ENCODE results near the gene PKLR.

Gene PKLR

GRCh38 chr1:155269381-155269780, 31.9 kb downstream of the PKLR start:
- H3K9ac ChIP-seq (ENCODE audit: low read length) = no peak overlapping the region
- H3K4me3 ChIP-seq (ENCODE audit: low read depth, low read length) = no peak overlapping the region
- no peaks in the 10 kb centered on the region for H3K9me3 ChIP-seq (ENCODE audit: control insufficient read depth, insufficient read depth, low read depth, low read length)
- H3K36me3 ChIP-seq (ENCODE audit: control insufficient read depth, insufficient read depth, low read length) = peaks cover 68% of the 10 kb centered on the region
- H3K4me1 ChIP-seq (ENCODE audit: control insufficient read depth, insufficient read depth, low read length) = peaks cover 8% of the 10 kb centered on the region
- no peaks in the 10 kb centered on the region for H3K27me3 ChIP-seq (ENCODE audit: control insufficient read depth, insufficient read depth, low read length)
- no peak overlapping the region for H3K27ac ChIP-seq (ENCODE audit: low read depth, low read length)

GRCh38 chr1:155268630-155269029, 32.6 kb downstream of the PKLR start:
- Histone ChIP-seq H3K27me3 (ENCODE audit: control insufficient read depth, insufficient read depth, low read length) (no peaks in the 10 kb centered on the region), H3K4me1 (ENCODE audit: control insufficient read depth, insufficient read depth, low read length) (peaks cover 6% of the 10 kb centered on the region), H3K4me3 (ENCODE audit: low read depth, low read length) (no peak overlapping the region), H3K9me3 (ENCODE audit: control insufficient read depth, insufficient read depth, low read depth, low read length) (no peaks in the 10 kb centered on the region), H3K9ac (ENCODE audit: low read length) (no peak overlapping the region), H3K27ac (ENCODE audit: low read depth, low read length) (no peak overlapping the region), H3K36me3 (ENCODE audit: control insufficient read depth, insufficient read depth, low read length) (peaks cover 76% of the 10 kb centered on the region)

DNA sequence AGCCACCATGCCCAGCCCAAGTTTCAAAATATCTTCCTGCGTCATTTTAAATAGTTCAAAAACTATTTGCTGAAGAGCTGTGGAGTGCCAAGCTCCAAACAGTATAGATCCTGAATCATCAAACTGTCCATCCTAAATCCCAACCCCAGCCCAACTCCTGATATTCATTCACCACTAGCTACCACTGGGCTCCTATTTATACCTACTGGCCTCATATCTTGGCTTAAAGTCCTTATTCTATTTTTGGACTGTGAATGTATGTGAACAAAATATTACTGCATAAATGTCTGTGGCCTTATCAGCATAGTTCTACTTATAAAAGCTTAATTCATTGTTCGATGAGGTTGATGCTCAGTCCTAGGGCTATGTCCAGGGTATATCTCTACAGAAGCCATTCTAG, 33.9 kb downstream of the PKLR start:
- Histone ChIP-seq H3K27me3 (ENCODE audit: control insufficient read depth, insufficient read depth, low read length) (no peaks in the 10 kb centered on the region), H3K9me3 (ENCODE audit: control insufficient read depth, insufficient read depth, low read depth, low read length) (no peaks in the 10 kb centered on the region), H3K27ac (ENCODE audit: low read depth, low read length) (no peak overlapping the region), H3K36me3 (ENCODE audit: control insufficient read depth, insufficient read depth, low read length) (peaks cover 86% of the 10 kb centered on the region), H3K4me1 (ENCODE audit: control insufficient read depth, insufficient read depth, low read length) (peaks cover 6% of the 10 kb centered on the region), H3K4me3 (ENCODE audit: low read depth, low read length) (no peak overlapping the region), H3K9ac (ENCODE audit: low read length) (no peak overlapping the region)

GRCh38 chr1:155266553-155266952, 34.7 kb downstream of the PKLR start:
- H3K27ac ChIP-seq (ENCODE audit: low read depth, low read length) = no peak overlapping the region
- peaks cover 83% of the 10 kb centered on the region for H3K36me3 ChIP-seq (ENCODE audit: control insufficient read depth, insufficient read depth, low read length)
- H3K9me3 ChIP-seq (ENCODE audit: control insufficient read depth, insufficient read depth, low read depth, low read length) = no peaks in the 10 kb centered on the region

DNA sequence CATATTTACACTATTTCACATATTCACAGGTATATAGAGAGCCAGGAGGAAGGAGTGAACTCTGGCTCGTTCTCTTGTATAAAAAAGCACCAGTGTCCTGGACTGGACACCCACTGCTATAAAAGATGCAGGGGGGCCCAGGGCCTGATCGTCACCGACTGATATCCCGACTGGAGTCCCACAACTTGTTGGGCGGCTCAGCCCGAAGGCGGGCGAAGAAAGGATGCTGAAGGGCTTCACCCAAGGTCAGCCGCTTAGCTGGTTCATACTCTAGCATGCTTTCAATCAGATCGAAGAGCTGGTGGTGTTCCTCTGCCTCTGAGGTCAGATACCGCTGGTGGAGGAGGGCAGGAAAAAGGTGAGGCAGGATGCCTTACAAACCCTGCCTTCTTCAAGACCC, 38.2 kb downstream of the PKLR start:
- Histone ChIP-seq H3K27ac (ENCODE audit: low read depth, low read length) (no peak overlapping the region), H3K4me1 (ENCODE audit: control insufficient read depth, insufficient read depth, low read length) (peaks cover 9% of the 10 kb centered on the region), H3K4me3 (ENCODE audit: low read depth, low read length) (no peak overlapping the region), H3K9ac (ENCODE audit: low read length) (no peak overlapping the region), H3K36me3 (ENCODE audit: control insufficient read depth, insufficient read depth, low read length) (peaks cover 65% of the 10 kb centered on the region), H3K27me3 (ENCODE audit: control insufficient read depth, insufficient read depth, low read length) (no peaks in the 10 kb centered on the region), H3K9me3 (ENCODE audit: control insufficient read depth, insufficient read depth, low read depth, low read length) (no peaks in the 10 kb centered on the region)

More at GRCh38 chr1:155266553-155266952, 34.7 kb downstream of the PKLR start:
- Histone ChIP-seq H3K9ac (ENCODE audit: low read length) (no peak overlapping the region), H3K27me3 (ENCODE audit: control insufficient read depth, insufficient read depth, low read length) (no peaks in the 10 kb centered on the region), H3K4me1 (ENCODE audit: control insufficient read depth, insufficient read depth, low read length) (0 out of 2 replicates have a peak, but pooled peaks cover 3% of the 10 kb centered on the region), H3K4me3 (ENCODE audit: low read depth, low read length) (no peak overlapping the region)

DNA sequence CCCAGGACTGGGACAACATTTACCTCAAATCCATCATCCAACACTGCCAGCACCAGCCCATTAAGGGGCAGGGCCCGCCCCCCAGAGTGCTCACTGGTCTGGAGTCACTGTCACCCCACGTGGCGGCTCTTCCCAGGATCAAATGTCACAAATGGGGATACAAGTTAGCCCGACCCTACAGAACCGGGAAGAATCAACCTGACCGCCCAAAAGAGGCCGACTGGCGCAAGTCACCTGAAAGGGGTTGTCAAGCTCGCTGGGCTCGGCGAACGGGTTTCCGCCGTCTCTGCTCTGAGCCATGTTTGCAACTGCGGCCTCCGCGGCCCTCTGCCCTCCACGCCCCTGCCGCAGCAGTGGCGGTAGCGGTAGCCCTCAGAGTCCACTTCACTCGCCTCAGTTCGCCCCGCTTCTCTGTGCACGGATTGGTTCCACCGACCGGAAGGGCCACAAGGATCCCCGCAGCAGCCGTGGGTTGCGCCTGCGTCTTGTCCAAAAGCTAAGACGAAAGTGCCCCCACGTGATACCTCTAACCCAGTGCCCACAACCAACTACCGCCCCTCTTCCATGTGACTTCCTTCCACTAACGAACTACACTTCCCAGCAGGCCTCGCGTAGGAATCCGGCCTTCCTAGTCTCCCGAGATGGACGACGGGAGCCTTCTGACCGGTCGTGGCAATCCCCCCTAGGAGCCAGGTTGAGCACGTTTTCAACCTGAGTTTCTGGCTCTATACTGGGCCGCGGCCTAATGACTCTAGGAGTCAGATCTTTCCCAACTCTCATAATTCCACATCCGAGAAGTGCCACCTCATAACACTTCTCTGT, 39.2 kb downstream of the PKLR start, which contains the start of gene SCAMP3:
Gene SCAMP3, minus strand, starts transcription at position 509 of the 822 bp plus-strand sequence. Its CDS starts 209 bp downstream, at position 300.
- Histone ChIP-seq H3K27me3 (ENCODE audit: control insufficient read depth, insufficient read depth, low read length) (no peaks in the 10 kb centered on the region), H3K9me3 (ENCODE audit: control insufficient read depth, insufficient read depth, low read depth, low read length) (no peaks in the 10 kb centered on the region), H3K27ac (ENCODE audit: low read depth, low read length) (peak within 1 kb of the TSS; percentile 8; the same call in 1 of the 2 replicates), H3K4me1 (ENCODE audit: control insufficient read depth, insufficient read depth, low read length) (peaks cover 9% of the 10 kb centered on the region), H3K9ac (ENCODE audit: low read length) (peak within 1 kb of the TSS; percentile 70), H3K4me3 (ENCODE audit: low read depth, low read length) (peak within 1 kb of the TSS; percentile 72), H3K36me3 (ENCODE audit: control insufficient read depth, insufficient read depth, low read length) (peaks cover 60% of the 10 kb centered on the region)

GRCh38 chr1:155261493-155261851, 39.8 kb downstream of the PKLR start:
- peaks cover 9% of the 10 kb centered on the region for H3K4me1 ChIP-seq (ENCODE audit: control insufficient read depth, insufficient read depth, low read length)
- H3K27ac ChIP-seq (ENCODE audit: low read depth, low read length) = peak overlapping the region; percentile 8; the same call in 1 of the 2 replicates
- no peaks in the 10 kb centered on the region for H3K27me3 ChIP-seq (ENCODE audit: control insufficient read depth, insufficient read depth, low read length)
- no peaks in the 10 kb centered on the region for H3K9me3 ChIP-seq (ENCODE audit: control insufficient read depth, insufficient read depth, low read depth, low read length)
- peak overlapping the region; percentile 72 for H3K4me3 ChIP-seq (ENCODE audit: low read depth, low read length)
- peak overlapping the region; percentile 70 for H3K9ac ChIP-seq (ENCODE audit: low read length)
- H3K36me3 ChIP-seq (ENCODE audit: control insufficient read depth, insufficient read depth, low read length) = peaks cover 60% of the 10 kb centered on the region

DNA sequence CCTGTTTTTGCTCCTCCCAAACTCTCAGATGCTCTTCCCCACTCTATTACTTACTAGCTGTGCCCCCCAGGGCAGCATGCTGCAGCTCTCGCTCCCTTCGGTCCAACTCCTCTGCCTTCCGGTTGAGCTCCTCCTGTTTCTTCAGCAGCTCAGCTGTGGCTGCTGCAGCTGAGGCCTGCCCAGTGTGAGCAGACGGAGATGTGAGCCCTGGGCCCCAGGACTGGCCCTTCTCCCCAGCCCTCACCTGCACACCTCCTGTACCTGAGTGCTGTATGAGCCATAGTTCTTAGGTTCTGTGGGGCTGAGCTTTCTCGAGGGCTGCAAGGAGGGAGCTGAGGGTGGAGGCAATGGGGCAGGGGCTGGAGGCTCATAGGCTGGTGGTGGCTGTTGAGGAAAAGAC, 41.0 kb downstream of the PKLR start:
- H3K27me3 ChIP-seq (ENCODE audit: control insufficient read depth, insufficient read depth, low read length) = no peaks in the 10 kb centered on the region
- no peak overlapping the region for H3K4me3 ChIP-seq (ENCODE audit: low read depth, low read length)
- no peak overlapping the region for H3K27ac ChIP-seq (ENCODE audit: low read depth, low read length)
- H3K9me3 ChIP-seq (ENCODE audit: control insufficient read depth, insufficient read depth, low read depth, low read length) = no peaks in the 10 kb centered on the region
- peaks cover 15% of the 10 kb centered on the region for H3K4me1 ChIP-seq (ENCODE audit: control insufficient read depth, insufficient read depth, low read length)
- H3K9ac ChIP-seq (ENCODE audit: low read length) = no peak overlapping the region
- peaks cover 51% of the 10 kb centered on the region for H3K36me3 ChIP-seq (ENCODE audit: control insufficient read depth, insufficient read depth, low read length)

DNA sequence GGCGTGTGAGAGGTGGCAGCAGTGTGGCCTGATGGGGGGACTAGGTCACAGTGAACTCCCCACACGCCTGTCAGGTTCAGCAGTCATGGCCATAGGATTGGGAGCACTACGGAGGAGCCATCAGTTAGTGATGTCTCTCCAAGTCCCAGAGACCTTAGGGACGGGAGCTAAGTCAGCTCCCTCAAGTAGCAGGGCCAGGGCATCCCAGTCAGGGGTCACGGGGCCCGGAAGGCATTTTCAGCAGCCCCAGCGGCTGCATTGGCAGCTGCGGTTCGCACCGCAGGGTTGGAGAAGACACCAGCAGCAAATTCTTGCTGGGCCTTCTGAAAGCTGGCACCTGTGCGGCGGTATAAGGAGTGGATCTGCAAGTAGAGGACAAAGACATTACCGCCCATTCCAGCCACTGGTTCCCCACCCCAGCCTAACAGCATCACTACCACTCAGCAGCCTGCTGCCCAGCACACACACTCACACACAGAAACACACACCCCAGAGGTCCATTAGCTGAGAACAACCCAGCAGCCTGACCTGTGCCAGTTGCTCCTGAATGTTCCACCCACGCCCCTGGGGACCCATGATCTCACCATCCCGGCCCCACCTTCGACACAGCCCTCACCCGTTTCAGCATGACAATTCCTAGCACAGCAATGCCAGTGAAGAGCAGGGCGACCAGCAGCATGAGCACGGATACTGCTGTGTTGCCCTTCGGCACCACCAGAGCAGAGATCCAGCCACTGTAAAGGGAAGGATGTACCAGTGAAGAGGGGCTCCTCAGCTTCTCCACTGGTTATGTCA, 45.0 kb downstream of the PKLR start:
- H3K27me3 ChIP-seq (ENCODE audit: control insufficient read depth, insufficient read depth, low read length) = no peaks in the 10 kb centered on the region
- peak overlapping the region; percentile 84 for H3K4me3 ChIP-seq (ENCODE audit: low read depth, low read length)
- H3K4me1 ChIP-seq (ENCODE audit: control insufficient read depth, insufficient read depth, low read length) = peaks cover 23% of the 10 kb centered on the region
- peaks cover 25% of the 10 kb centered on the region for H3K36me3 ChIP-seq (ENCODE audit: control insufficient read depth, insufficient read depth, low read length)
- H3K9ac ChIP-seq (ENCODE audit: low read length) = no peak overlapping the region
- no peaks in the 10 kb centered on the region for H3K9me3 ChIP-seq (ENCODE audit: control insufficient read depth, insufficient read depth, low read depth, low read length)
- H3K27ac ChIP-seq (ENCODE audit: low read depth, low read length) = no peak overlapping the region

DNA sequence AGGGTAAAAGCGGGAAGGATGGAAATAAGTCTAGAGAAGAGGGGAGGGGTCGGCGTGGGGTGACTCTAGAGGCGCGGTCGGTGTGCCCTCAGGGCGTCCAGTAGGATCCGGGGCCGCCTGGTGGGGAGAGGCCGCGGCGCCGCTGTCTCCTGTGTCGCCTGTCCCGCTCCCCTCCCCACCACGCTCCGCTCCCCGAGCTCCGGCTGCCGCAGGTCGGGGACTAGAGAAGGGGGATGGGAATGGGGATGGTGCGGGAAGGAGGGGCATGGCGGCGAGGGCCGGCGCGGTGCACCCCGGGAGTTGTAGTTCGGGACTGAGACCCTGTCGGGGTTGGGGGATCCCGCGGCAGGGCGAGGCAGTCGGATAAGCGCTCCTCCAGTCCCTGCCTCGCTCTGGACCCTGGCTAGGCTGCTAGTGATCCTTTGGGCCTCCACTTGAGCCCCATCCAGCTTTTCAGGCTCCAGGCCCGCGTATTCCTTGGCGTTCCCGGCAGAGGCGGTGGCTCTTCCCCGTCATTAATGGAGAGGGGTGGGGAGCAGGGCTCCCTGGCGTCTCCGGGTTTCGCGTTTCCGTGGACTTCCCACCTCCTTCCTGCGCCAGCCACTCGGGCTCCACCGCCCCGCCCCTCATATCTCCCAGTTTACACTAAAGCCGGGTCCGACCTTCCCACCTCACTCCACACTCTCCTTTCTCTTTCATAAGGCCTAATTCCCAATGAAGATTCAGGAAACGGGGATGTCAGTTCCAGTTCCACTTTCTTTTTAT, 45.8 kb downstream of the PKLR start, which contains the start of gene ENTREP3:
Gene ENTREP3, minus strand, starts transcription at position 241 of the 765 bp plus-strand sequence. CDS start 606 bp downstream, outside the sequence.
- Histone ChIP-seq H3K27me3 (ENCODE audit: control insufficient read depth, insufficient read depth, low read length) (no peaks in the 10 kb centered on the region), H3K9ac (ENCODE audit: low read length) (peak within 1 kb of the TSS; percentile 50), H3K9me3 (ENCODE audit: control insufficient read depth, insufficient read depth, low read depth, low read length) (no peaks in the 10 kb centered on the region), H3K4me3 (ENCODE audit: low read depth, low read length) (peak within 1 kb of the TSS; percentile 84), H3K27ac (ENCODE audit: low read depth, low read length) (no peak within 1 kb of the TSS; the same call in 1 of the 2 replicates), H3K4me1 (ENCODE audit: control insufficient read depth, insufficient read depth, low read length) (peaks cover 23% of the 10 kb centered on the region), H3K36me3 (ENCODE audit: control insufficient read depth, insufficient read depth, low read length) (peaks cover 25% of the 10 kb centered on the region)

Measured in HUES6 (cell line).